ENCODE data around the gene SPINK4. TPM values are rescaled to one million over a fixed set of nuclear protein-coding genes. Genes with fewer than 3 reads are reported as not detected.

Gene SPINK4
- total RNA-seq, 1 experiment from 2014 or later, result not detected

- intact Hi-C loops (cut with micrococcal nuclease), result no loop called here
- no peaks in the 10 kb centered on the region for H3K9me3 ChIP-seq (ENCODE audit: control insufficient read depth in 1 of 2, insufficient read depth in 1 of 2, low read depth in 1 of 2, low read length in 2 of 2)
- peaks cover 61 to 65% of the 10 kb centered on the region in 2 experiments; a peak in 3 of 4 replicates for H3K36me3 ChIP-seq (ENCODE audit: control insufficient read depth in 1 of 2, insufficient read depth in 2 of 2, low read length in 2 of 2)
- ATAC-seq (no peak), DNase-seq (ENCODE audit: low read depth, low spot score) (no peak)
- no peak overlapping the region for H2AFZ ChIP-seq (ENCODE audit: low read depth, low read length, poor library complexity, severe bottlenecking)
- H3K27me3 ChIP-seq (ENCODE audit: insufficient read depth, low read length), result no peaks in the 10 kb centered on the region
- no peaks in the 10 kb centered on the region for H4K20me1 ChIP-seq (ENCODE audit: insufficient read depth)
- TF ChIP-seq EZH2phosphoT487 (IDR thresholded peaks at IDR 0.05; ENCODE audit: borderline replicate concordance), result no peak
- TF ChIP-seq POLR2A (IDR thresholded peaks at IDR 0.05; ENCODE audit: borderline replicate concordance, extremely low read depth, insufficient read depth, insufficient read length), result no peak
- TF ChIP-seq TCF7L2 (IDR thresholded peaks at IDR 0.05; ENCODE audit: borderline replicate concordance, extremely low read depth, insufficient read depth, insufficient read length), result no peak
- no peak for TF ChIP-seq CTCF (IDR thresholded peaks at IDR 0.05 in 2 of 3, conservative IDR thresholded peaks at IDR 0.05 in 1 of 3; ENCODE audit: borderline replicate concordance in 1 of 3, insufficient read depth in 1 of 3, low read depth in 2 of 3, low read length in 2 of 3)
- no peak for TF ChIP-seq ZBTB33 (IDR thresholded peaks at IDR 0.05; ENCODE audit: extremely low read depth, insufficient replicate concordance, low read length)
- TF ChIP-seq ZNF274 (IDR thresholded peaks at IDR 0.05; ENCODE audit: low read depth, low read length), result no peak
- no peak for TF ChIP-seq YY1 (IDR thresholded peaks at IDR 0.05; ENCODE audit: extremely low read depth, insufficient replicate concordance, low read depth, low read length)
- TF ChIP-seq FOSL1 (IDR thresholded peaks at IDR 0.05; ENCODE audit: low read depth), result no peak
- no peak for TF ChIP-seq ELF1 (IDR thresholded peaks at IDR 0.05; ENCODE audit: borderline replicate concordance, low read depth)
- no peaks in the 10 kb centered on the region for H3K4me1 ChIP-seq (ENCODE audit: control insufficient read depth in 1 of 2, insufficient read depth in 2 of 2, low read length in 2 of 2)
- no peak overlapping the region for H3K4me2 ChIP-seq (ENCODE audit: low read length)
- H3K27ac ChIP-seq (ENCODE audit: low read depth, low read length), result no peak overlapping the region
- BruUV-seq (replicated peaks), result no TSS peak
- ChIA-PET POLR2A (no interaction called here), CTCF (interaction anchor here (1.1 kb wide), 1 partner anchor 11 kb away, joined by 4 read pairs; no protein-coding TSS in a partner anchor), RAD21 (ENCODE audit: low non-redundant PET in 1 of 2, low total read pairs in 2 of 2, uncharacterized antibody in 2 of 2, unreplicated experiment in 2 of 2) (no interaction called here)
- H3K9ac ChIP-seq (ENCODE audit: low read length), result no peak overlapping the region
- no peak overlapping the region for H3K4me3 ChIP-seq (replicated peaks in 1 of 2; ENCODE audit: low read depth in 1 of 2, low read length in 2 of 2)
- H3K79me2 ChIP-seq (ENCODE audit: insufficient read depth, low read length), result peaks cover 92% of the 10 kb centered on the region
- no peaks in the 10 kb centered on the region for H3K9me2 ChIP-seq (ENCODE audit: insufficient read depth)
Measured at GRCh38 chr9:33297432-33297831, 57.5 kb downstream of the SPINK4 start.

Other genes with a start within 250 kb of the SPINK4 start
- gene APTX, start 238.5 kb upstream of the SPINK4 start, total RNA-seq (2021; ENCODE audit: unreplicated experiment), result 44.0 TPM
- 117 TPM for gene DNAJA1, start 214.9 kb upstream of the SPINK4 start, total RNA-seq (2021; ENCODE audit: unreplicated experiment)
- 30.5 TPM for gene SMU1, start 163.5 kb upstream of the SPINK4 start, total RNA-seq (2021; ENCODE audit: unreplicated experiment)
- gene B4GALT1, start 72.8 kb upstream of the SPINK4 start, total RNA-seq (2021; ENCODE audit: unreplicated experiment), result 31.4 TPM
- gene BAG1, start 24.5 kb downstream of the SPINK4 start, total RNA-seq (2021; ENCODE audit: unreplicated experiment), result 58.2 TPM
- gene CHMP5, start 24.9 kb downstream of the SPINK4 start, total RNA-seq (2021; ENCODE audit: unreplicated experiment), result 61.8 TPM
- 31.7 TPM for gene NFX1, start 50.3 kb downstream of the SPINK4 start, total RNA-seq (2021; ENCODE audit: unreplicated experiment)
- 0.96 TPM for gene AQP7, start 162.4 kb downstream of the SPINK4 start, total RNA-seq (2021; ENCODE audit: unreplicated experiment)
- gene AQP3, start 207.4 kb downstream of the SPINK4 start, total RNA-seq (2021; ENCODE audit: unreplicated experiment), result 5.5 TPM
- gene NOL6, start 233.8 kb downstream of the SPINK4 start, total RNA-seq (2021; ENCODE audit: unreplicated experiment), result 36.4 TPM

Data from HCT116 (cell line).